H1 (cell line): ENCODE data around the gene NOM1. TPM values are rescaled to one million over a fixed set of nuclear protein-coding genes. Genes with fewer than 3 reads are reported as not detected.

Experiments
- ASH2L ChIP-seq: fragments of 200-600, 300-600 bp; sonication (generic); IDR thresholded peaks from one replicate; pipeline ENCODE4 v1.7.1; 2017; ENCODE audit warnings: low read length
- ATF2 ChIP-seq: IDR thresholded peaks from 2 replicates; pipeline ENCODE4 v1.6.1; 2012; ENCODE audit warnings: low read length, inconsistent platforms
- BACH1 ChIP-seq: IDR thresholded peaks from 2 replicates; pipeline ENCODE4 v1.6.1; 2012; ENCODE audit warnings: low read length, improper control_type of control experiment
- BCL11A ChIP-seq, 2 experiments: IDR thresholded peaks; one replicate each; pipeline ENCODE4 v1.6.1; 2011; ENCODE audit warnings: low read depth in 2 of 2, low read length in 2 of 2, mild to moderate bottlenecking in 2 of 2
- BRCA1 ChIP-seq: IDR thresholded peaks from 2 replicates; pipeline ENCODE4 v1.6.1; 2012; ENCODE audit warnings: low read depth, low read length, improper control_type of control experiment
- CHD1 ChIP-seq: IDR thresholded peaks from 2 replicates; pipeline ENCODE4 v1.6.1; 2012; ENCODE audit warnings: low read depth, low read length, improper control_type of control experiment
- CHD2 ChIP-seq: IDR thresholded peaks from 2 replicates; pipeline ENCODE4 v1.6.1; 2012; ENCODE audit warnings: low read length, improper control_type of control experiment
- CREB1 ChIP-seq: IDR thresholded peaks from 2 replicates; pipeline ENCODE4 v1.6.1; 2012; ENCODE audit warnings: inconsistent platforms
- E2F6 ChIP-seq: IDR thresholded peaks from 2 replicates; pipeline ENCODE4 v1.6.1; 2012; ENCODE audit warnings: inconsistent platforms
- EP300 ChIP-seq, 2 experiments: IDR thresholded peaks; 1 replicate in 1 of 2; 2 replicates in 1 of 2; pipeline ENCODE4 v1.6.1; 2011 to 2012; ENCODE audit warnings: low read depth in 2 of 2, low read length in 2 of 2, mild to moderate bottlenecking in 2 of 2, borderline replicate concordance in 1 of 2, inconsistent platforms in 1 of 2, moderate library complexity in 1 of 2
- HDAC6 ChIP-seq: IDR thresholded peaks from one replicate; pipeline ENCODE4 v1.7.1; 2012; ENCODE audit warnings: low read depth, mild to moderate bottlenecking, inconsistent platforms, low read length, moderate library complexity
- JUN ChIP-seq: IDR thresholded peaks from 2 replicates; pipeline ENCODE4 v1.6.1; 2011; ENCODE audit warnings: low read depth, mild to moderate bottlenecking, improper control_type of control experiment, low read length
- JUND ChIP-seq: IDR thresholded peaks from 2 replicates; pipeline ENCODE4 v1.6.1; 2011; ENCODE audit warnings: mild to moderate bottlenecking, improper control_type of control experiment, low read length
- MAX ChIP-seq: IDR thresholded peaks from 2 replicates; pipeline ENCODE4 v1.6.1; 2012; ENCODE audit warnings: inconsistent platforms
- NANOG ChIP-seq: IDR thresholded peaks from 2 replicates; pipeline ENCODE4 v1.6.1; 2011; ENCODE audit warnings: low read length, low read depth, mild to moderate bottlenecking, inconsistent platforms; ENCODE audit not compliant: insufficient read depth, poor library complexity, severe bottlenecking
- POU5F1 ChIP-seq: IDR thresholded peaks from 2 replicates; pipeline ENCODE4 v1.6.1; 2011; ENCODE audit warnings: low read depth, mild to moderate bottlenecking, low read length, moderate library complexity
- RXRA ChIP-seq: IDR thresholded peaks from 2 replicates; pipeline ENCODE4 v1.6.1; 2011; ENCODE audit warnings: low read depth, mild to moderate bottlenecking, low read length, moderate library complexity; ENCODE audit not compliant: insufficient read depth
- SIN3A ChIP-seq, 2 experiments: IDR thresholded peaks in 1 of 2; conservative IDR thresholded peaks in 1 of 2; 2 replicates each; pipeline ENCODE4 v1.6.1; 2011 to 2012; ENCODE audit warnings: low read length in 2 of 2, improper control_type of control experiment in 1 of 2, low read depth in 1 of 2, mild to moderate bottlenecking in 1 of 2
- SP1 ChIP-seq: IDR thresholded peaks from 2 replicates; pipeline ENCODE4 v1.6.1; 2011; ENCODE audit warnings: low read depth, low read length
- TBP ChIP-seq: IDR thresholded peaks from 2 replicates; pipeline ENCODE4 v1.6.1; 2011; ENCODE audit warnings: low read depth, low read length, improper control_type of control experiment
- YY1 ChIP-seq: IDR thresholded peaks from 2 replicates; pipeline ENCODE4 v1.6.1; 2011; ENCODE audit warnings: low read depth, mild to moderate bottlenecking, low read length
- ZNF274 ChIP-seq: IDR thresholded peaks from 2 replicates; pipeline ENCODE4 v1.7.0; 2012; ENCODE audit warnings: low read length, borderline replicate concordance; ENCODE audit errors: extremely low read depth
- polyA plus RNA-seq, 7 experiments: library from polyadenylated mRNA; depleted of rRNA in 3 of 7; stranded (reverse) in 5 of 7; unstranded in 2 of 7; fragments of >200 nt in 5 of 7; fragments of 200-250 nt in 2 of 7; gene quantifications; 1 replicate in 5 of 7; 2 replicates in 1 of 7; 4 replicates in 1 of 7; pipeline versions ENCODE4 v1.2.1 to v1.2.3, GENCODE V29; 2011 to 2013; ENCODE audit warnings: missing spikeins in 2 of 7, mixed read lengths in 2 of 7
- total RNA-seq: library from RNA; stranded (reverse); fragmentation: NEBNext Ultra II Directional; extraction: Animal tissue kit (Norgen Biotek cat#: 25700); gene quantifications from 2 replicates; pipeline ENCODE4 v1.2.1, GENCODE V29; 2021

The NOM1 gene
- total and polyA plus RNA-seq, 2 of the 8 experiments (the other 6 are each of a cell fraction or from before 2014, with no cell fraction given): 10.6 to 29.1 TPM

DNA sequence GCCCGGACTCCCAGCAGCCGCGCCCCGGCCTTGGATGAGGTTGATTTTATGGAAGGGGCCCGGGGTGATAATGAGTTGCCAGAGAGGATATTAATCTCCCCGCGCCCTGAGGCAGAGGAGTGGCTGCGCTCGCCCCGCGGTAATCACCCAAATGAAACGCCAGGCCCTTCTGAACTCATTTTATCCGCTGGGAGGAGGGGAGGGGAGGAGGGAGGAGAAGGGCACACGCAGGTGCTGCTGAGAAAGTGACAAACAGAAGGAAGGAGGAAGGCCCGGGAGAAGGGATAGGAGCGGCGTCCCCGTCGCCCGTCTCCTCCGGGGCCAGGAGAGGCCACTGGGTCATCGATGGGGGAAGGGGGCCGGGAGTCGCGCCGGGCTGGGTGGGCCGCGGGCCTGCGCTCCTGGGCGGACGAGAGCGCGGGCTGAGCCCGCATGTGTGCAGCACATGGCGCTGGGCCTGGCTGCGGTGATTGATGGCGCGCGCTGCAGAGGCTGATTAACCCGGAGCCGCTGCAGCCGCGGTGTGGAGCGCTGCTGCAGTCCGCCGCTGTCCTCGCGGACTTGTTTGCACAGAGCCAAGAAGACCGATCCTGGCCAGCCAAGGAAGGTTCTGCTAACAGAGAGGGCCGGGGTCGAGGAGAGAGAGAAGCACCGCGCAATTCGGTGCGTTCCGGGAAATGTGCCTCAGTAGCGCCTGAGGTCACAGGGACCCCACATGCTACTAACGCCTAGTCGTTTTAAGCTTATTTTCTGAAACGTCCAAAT, 54.4 kb downstream of the NOM1 start (continued):
- TF ChIP-seq JUN: no peak
- no peak for TF ChIP-seq BACH1
- TF ChIP-seq HDAC6: no peak
- TF ChIP-seq E2F6: peak; percentile 98
- TF ChIP-seq MAX: peak; percentile 96
- TF ChIP-seq NANOG: no peak
- 0 out of 2 replicates have a peak, but pooled peaks have one; percentile 35 for TF ChIP-seq TBP
- TF ChIP-seq BCL11A (IDR thresholded peaks at IDR 0.05; ENCODE audit: low read depth in 2 of 2, low read length in 2 of 2): no peak
- 0 out of 2 replicates have a peak, but pooled peaks have one; percentile 20 for TF ChIP-seq SP1
- TF ChIP-seq ZNF274: no peak
- TF ChIP-seq SIN3A (conservative IDR thresholded peaks at IDR 0.05 in 1 of 2, IDR thresholded peaks at IDR 0.05 in 1 of 2; ENCODE audit: low read depth in 1 of 2, low read length in 2 of 2): no peak
- TF ChIP-seq JUND: no peak
- TF ChIP-seq YY1: peak; percentile 54; the same call in 1 of the 2 replicates
- TF ChIP-seq CREB1: no peak
- no peak for TF ChIP-seq EP300 (IDR thresholded peaks at IDR 0.05; ENCODE audit: borderline replicate concordance in 1 of 2, low read depth in 2 of 2, low read length in 2 of 2)
- TF ChIP-seq BRCA1: no peak
- TF ChIP-seq ATF2: no peak
- no peak for TF ChIP-seq CHD1
- TF ChIP-seq RXRA: no peak
- TF ChIP-seq POU5F1: no peak
- no peak for TF ChIP-seq CHD2
- TF ChIP-seq ASH2L: peak; percentile 88
